ENCODE measurements around the gene CDHR5. TPM values are rescaled to one million over a fixed set of nuclear protein-coding genes. Genes with fewer than 3 reads are reported as not detected.

Gene CDHR5
- polyA plus RNA-seq, 2 donors: 0.02 to 0.08 TPM

- WGBS, 2 donors: 85 to 94% methylated on average over 14 of the region's 14 CpGs
- H3K27me3 ChIP-seq (ENCODE audit: control insufficient read depth in 1 of 2, insufficient read depth in 2 of 2, low read length in 2 of 2): no peaks in the 10 kb centered on the region
- no peak overlapping the region for H3K4me3 ChIP-seq (ENCODE audit: low read depth in 1 of 2, low read length in 2 of 2)
- H3K9me3 ChIP-seq (ENCODE audit: control insufficient read depth in 2 of 2, insufficient read depth in 1 of 2, low read depth in 1 of 2, low read length in 1 of 2): no peaks in the 10 kb centered on the region
- no peak overlapping the region for H3K27ac ChIP-seq (ENCODE audit: low read depth in 2 of 2, low read length in 1 of 2)
- peaks cover 0 to 4% of the 10 kb centered on the region in 2 donors for H3K4me1 ChIP-seq (ENCODE audit: control insufficient read depth in 2 of 2, insufficient read depth in 2 of 2, low read length in 1 of 2)
- H3K36me3 ChIP-seq (ENCODE audit: control insufficient read depth in 2 of 2, insufficient read depth in 2 of 2, low read length in 1 of 2): peaks cover 3 to 26% of the 10 kb centered on the region in 2 donors
Observed at GRCh38 chr11:646214-646613, 21.5 kb upstream of the CDHR5 start.

GRCh38 chr11:645536-645935 is 20.8 kb upstream of the CDHR5 start:
- Histone ChIP-seq H3K9me3 (ENCODE audit: control insufficient read depth in 2 of 2, insufficient read depth in 1 of 2, low read depth in 1 of 2, low read length in 1 of 2) (no peaks in the 10 kb centered on the region), H3K27me3 (ENCODE audit: control insufficient read depth in 1 of 2, insufficient read depth in 2 of 2, low read length in 2 of 2) (no peaks in the 10 kb centered on the region), H3K36me3 (ENCODE audit: control insufficient read depth in 2 of 2, insufficient read depth in 2 of 2, low read length in 1 of 2) (peaks cover 3 to 24% of the 10 kb centered on the region in 2 donors), H3K4me3 (ENCODE audit: low read depth in 1 of 2, low read length in 2 of 2) (no peak overlapping the region), H3K4me1 (ENCODE audit: control insufficient read depth in 2 of 2, insufficient read depth in 2 of 2, low read length in 1 of 2) (peaks cover 0 to 4% of the 10 kb centered on the region in 2 donors), H3K27ac (ENCODE audit: low read depth in 2 of 2, low read length in 1 of 2) (no peak overlapping the region)
- 83 to 87% methylated on average over 16 of the region's 16 CpGs for WGBS, 2 donors

GRCh38 chr11:643849-644738 is 19.3 kb upstream of the CDHR5 start:
- peaks cover 5 to 12% of the 10 kb centered on the region in 2 donors for H3K4me1 ChIP-seq (ENCODE audit: control insufficient read depth in 2 of 2, insufficient read depth in 2 of 2, low read length in 1 of 2)
- no peak overlapping the region for H3K4me3 ChIP-seq (ENCODE audit: low read depth in 1 of 2, low read length in 2 of 2)
- H3K36me3 ChIP-seq (ENCODE audit: control insufficient read depth in 2 of 2, insufficient read depth in 2 of 2, low read length in 1 of 2): peaks cover 3 to 24% of the 10 kb centered on the region in 2 donors
- H3K27ac ChIP-seq (ENCODE audit: low read depth in 2 of 2, low read length in 1 of 2): no peak overlapping the region
- WGBS, 2 donors: 89 to 90% methylated on average over 49 to 50 of the region's 50 CpGs
- no peaks in the 10 kb centered on the region for H3K9me3 ChIP-seq (ENCODE audit: control insufficient read depth in 2 of 2, insufficient read depth in 1 of 2, low read depth in 1 of 2, low read length in 1 of 2)
- peaks cover 0 to 5% of the 10 kb centered on the region in 2 donors for H3K27me3 ChIP-seq (ENCODE audit: control insufficient read depth in 1 of 2, insufficient read depth in 2 of 2, low read length in 2 of 2)

GRCh38 chr11:643366-643765 is 18.6 kb upstream of the CDHR5 start:
- 95 to 96% methylated on average over 9 of the region's 9 CpGs for WGBS, 2 donors
- peaks cover 5 to 14% of the 10 kb centered on the region in 2 donors for H3K4me1 ChIP-seq (ENCODE audit: control insufficient read depth in 2 of 2, insufficient read depth in 2 of 2, low read length in 1 of 2)
- no peak overlapping the region for H3K4me3 ChIP-seq (ENCODE audit: low read depth in 1 of 2, low read length in 2 of 2)
- H3K9me3 ChIP-seq (ENCODE audit: control insufficient read depth in 2 of 2, insufficient read depth in 1 of 2, low read depth in 1 of 2, low read length in 1 of 2): no peaks in the 10 kb centered on the region
- H3K36me3 ChIP-seq (ENCODE audit: control insufficient read depth in 2 of 2, insufficient read depth in 2 of 2, low read length in 1 of 2): peaks cover 3 to 24% of the 10 kb centered on the region in 2 donors
- H3K27me3 ChIP-seq (ENCODE audit: control insufficient read depth in 1 of 2, insufficient read depth in 2 of 2, low read length in 2 of 2): peaks cover 0 to 8% of the 10 kb centered on the region in 2 donors
- H3K27ac ChIP-seq (ENCODE audit: low read depth in 2 of 2, low read length in 1 of 2): no peak overlapping the region

- Histone ChIP-seq H3K36me3 (ENCODE audit: control insufficient read depth in 2 of 2, insufficient read depth in 2 of 2, low read length in 1 of 2) (peaks cover 3 to 24% of the 10 kb centered on the region in 2 donors), H3K27ac (ENCODE audit: low read depth in 2 of 2, low read length in 1 of 2) (no peak overlapping the region), H3K9me3 (ENCODE audit: control insufficient read depth in 2 of 2, insufficient read depth in 1 of 2, low read depth in 1 of 2, low read length in 1 of 2) (no peaks in the 10 kb centered on the region), H3K4me1 (ENCODE audit: control insufficient read depth in 2 of 2, insufficient read depth in 2 of 2, low read length in 1 of 2) (peaks cover 9 to 26% of the 10 kb centered on the region in 2 donors), H3K4me3 (ENCODE audit: low read depth in 1 of 2, low read length in 2 of 2) (no peak overlapping the region), H3K27me3 (ENCODE audit: control insufficient read depth in 1 of 2, insufficient read depth in 2 of 2, low read length in 2 of 2) (peaks cover 0 to 18% of the 10 kb centered on the region in 2 donors)
- 91 to 93% methylated on average over 19 of the region's 19 CpGs for WGBS, 2 donors
Observed at GRCh38 chr11:641806-642370, 17.1 kb upstream of the CDHR5 start.

GRCh38 chr11:640021-640706 is 15.4 kb upstream of the CDHR5 start:
- Histone ChIP-seq H3K4me1 (ENCODE audit: control insufficient read depth in 2 of 2, insufficient read depth in 2 of 2, low read length in 1 of 2) (peaks cover 10 to 33% of the 10 kb centered on the region in 2 donors), H3K4me3 (ENCODE audit: low read depth in 1 of 2, low read length in 2 of 2) (no peak overlapping the region), H3K27ac (ENCODE audit: low read depth in 2 of 2, low read length in 1 of 2) (no peak overlapping the region), H3K27me3 (ENCODE audit: control insufficient read depth in 1 of 2, insufficient read depth in 2 of 2, low read length in 2 of 2) (peaks cover 0 to 18% of the 10 kb centered on the region in 2 donors), H3K9me3 (ENCODE audit: control insufficient read depth in 2 of 2, insufficient read depth in 1 of 2, low read depth in 1 of 2, low read length in 1 of 2) (no peaks in the 10 kb centered on the region), H3K36me3 (ENCODE audit: control insufficient read depth in 2 of 2, insufficient read depth in 2 of 2, low read length in 1 of 2) (peaks cover 3 to 24% of the 10 kb centered on the region in 2 donors)
- 34 to 43% methylated on average over 49 to 69 of the region's 69 CpGs for WGBS, 2 donors

GRCh38 chr11:639332-639955 is 14.7 kb upstream of the CDHR5 start:
- peaks cover 3 to 21% of the 10 kb centered on the region in 2 donors for H3K36me3 ChIP-seq (ENCODE audit: control insufficient read depth in 2 of 2, insufficient read depth in 2 of 2, low read length in 1 of 2)
- no peaks in the 10 kb centered on the region for H3K9me3 ChIP-seq (ENCODE audit: control insufficient read depth in 2 of 2, insufficient read depth in 1 of 2, low read depth in 1 of 2, low read length in 1 of 2)
- WGBS, 2 donors: 5 to 20% methylated on average over 60 to 80 of the region's 80 CpGs
- H3K4me3 ChIP-seq (ENCODE audit: low read depth in 1 of 2, low read length in 2 of 2): peak overlapping the region in 1 of 2 donors; percentile 1
- H3K27ac ChIP-seq (ENCODE audit: low read depth in 2 of 2, low read length in 1 of 2): no peak overlapping the region
- peaks cover 10 to 33% of the 10 kb centered on the region in 2 donors for H3K4me1 ChIP-seq (ENCODE audit: control insufficient read depth in 2 of 2, insufficient read depth in 2 of 2, low read length in 1 of 2)
- H3K27me3 ChIP-seq (ENCODE audit: control insufficient read depth in 1 of 2, insufficient read depth in 2 of 2, low read length in 2 of 2): peaks cover 0 to 18% of the 10 kb centered on the region in 2 donors

GRCh38 chr11:638631-639331 is 14.0 kb upstream of the CDHR5 start:
- H3K4me3 ChIP-seq (ENCODE audit: low read depth in 1 of 2, low read length in 2 of 2): no peak overlapping the region
- H3K36me3 ChIP-seq (ENCODE audit: control insufficient read depth in 2 of 2, insufficient read depth in 2 of 2, low read length in 1 of 2): peaks cover 3 to 16% of the 10 kb centered on the region in 2 donors
- no peaks in the 10 kb centered on the region for H3K9me3 ChIP-seq (ENCODE audit: control insufficient read depth in 2 of 2, insufficient read depth in 1 of 2, low read depth in 1 of 2, low read length in 1 of 2)
- H3K27me3 ChIP-seq (ENCODE audit: control insufficient read depth in 1 of 2, insufficient read depth in 2 of 2, low read length in 2 of 2): peaks cover 0 to 18% of the 10 kb centered on the region in 2 donors
- peaks cover 10 to 33% of the 10 kb centered on the region in 2 donors for H3K4me1 ChIP-seq (ENCODE audit: control insufficient read depth in 2 of 2, insufficient read depth in 2 of 2, low read length in 1 of 2)
- WGBS, 2 donors: 45 to 58% methylated on average over 28 of the region's 28 CpGs
- H3K27ac ChIP-seq (ENCODE audit: low read depth in 2 of 2, low read length in 1 of 2): no peak overlapping the region
